HL-60 (cell line): ENCODE data around the gene AFG3L2.

Experiments
- DNase-seq, 2 experiments: peaks; one replicate each; pipeline ENCODE4 v3.0.0-alpha.2; 2010 to 2020; ENCODE audit warnings: low read depth in 1 of 2, low spot score in 1 of 2
- H3K27ac ChIP-seq: fragments of 250-450 bp; sonication (Bioruptor Pico); replicated peaks from 2 replicates; pipeline ENCODE4 v1.5.1; 2020; ENCODE audit warnings: mild to moderate bottlenecking, moderate library complexity
- H3K27me3 ChIP-seq: fragments of 250-450 bp; sonication (Bioruptor Pico); 2 replicates; pipeline ENCODE4 v1.5.1; 2021; ENCODE audit warnings: mild to moderate bottlenecking, moderate library complexity; ENCODE audit not compliant: insufficient read depth, poor library complexity, severe bottlenecking
- H3K4me3 ChIP-seq: replicated peaks from 2 replicates; pipeline ENCODE4 v1.5.1; 2011; ENCODE audit warnings: mild to moderate bottlenecking, control low read depth, low read length; ENCODE audit not compliant: insufficient read depth
- GABPA ChIP-seq: IDR thresholded peaks from 2 replicates; pipeline ENCODE4 v1.6.1; 2012; ENCODE audit warnings: low read depth
- POLR2AphosphoS5 ChIP-seq: IDR thresholded peaks from 2 replicates; pipeline ENCODE4 v1.6.1; 2012; ENCODE audit warnings: low read depth
- REST ChIP-seq: IDR thresholded peaks from 2 replicates; pipeline ENCODE4 v1.6.1; 2012; ENCODE audit warnings: low read depth; ENCODE audit not compliant: insufficient replicate concordance
- SPI1 ChIP-seq: IDR thresholded peaks from 2 replicates; pipeline ENCODE4 v1.6.1; 2012; ENCODE audit warnings: low read depth, mild to moderate bottlenecking, borderline replicate concordance
- TF ChIP-seq, protein P1 (sequence below): IDR thresholded peaks from one replicate; pipeline ENCODE4 v1.5.1; 2011; ENCODE audit warnings: low read length, control low read depth, inconsistent platforms; ENCODE audit not compliant: insufficient read depth

Gene AFG3L2

GRCh38 chr18:12309683-12310198 lies 67.3 kb downstream of the AFG3L2 start:
- TF ChIP-seq REST (no peak), GABPA (no peak), SPI1 (no peak), POLR2AphosphoS5 (no peak)
- TF ChIP-seq, protein P1, sequence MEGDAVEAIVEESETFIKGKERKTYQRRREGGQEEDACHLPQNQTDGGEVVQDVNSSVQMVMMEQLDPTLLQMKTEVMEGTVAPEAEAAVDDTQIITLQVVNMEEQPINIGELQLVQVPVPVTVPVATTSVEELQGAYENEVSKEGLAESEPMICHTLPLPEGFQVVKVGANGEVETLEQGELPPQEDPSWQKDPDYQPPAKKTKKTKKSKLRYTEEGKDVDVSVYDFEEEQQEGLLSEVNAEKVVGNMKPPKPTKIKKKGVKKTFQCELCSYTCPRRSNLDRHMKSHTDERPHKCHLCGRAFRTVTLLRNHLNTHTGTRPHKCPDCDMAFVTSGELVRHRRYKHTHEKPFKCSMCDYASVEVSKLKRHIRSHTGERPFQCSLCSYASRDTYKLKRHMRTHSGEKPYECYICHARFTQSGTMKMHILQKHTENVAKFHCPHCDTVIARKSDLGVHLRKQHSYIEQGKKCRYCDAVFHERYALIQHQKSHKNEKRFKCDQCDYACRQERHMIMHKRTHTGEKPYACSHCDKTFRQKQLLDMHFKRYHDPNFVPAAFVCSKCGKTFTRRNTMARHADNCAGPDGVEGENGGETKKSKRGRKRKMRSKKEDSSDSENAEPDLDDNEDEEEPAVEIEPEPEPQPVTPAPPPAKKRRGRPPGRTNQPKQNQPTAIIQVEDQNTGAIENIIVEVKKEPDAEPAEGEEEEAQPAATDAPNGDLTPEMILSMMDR, result no peak
- no peak overlapping the region for H3K27ac ChIP-seq
- no peak overlapping the region for H3K4me3 ChIP-seq
- peaks cover 37% of the 10 kb centered on the region for H3K27me3 ChIP-seq
- no peak for DNase-seq

GRCh38 chr18:12308386-12309100 lies 68.5 kb downstream of the AFG3L2 start:
- TF ChIP-seq REST (no peak), SPI1 (no peak; the same call in 1 of the 2 replicates), POLR2AphosphoS5 (no peak), GABPA (no peak)
- TF ChIP-seq, protein P1, result no peak
- peaks cover 37% of the 10 kb centered on the region for H3K27me3 ChIP-seq
- peak; percentile 46 for DNase-seq
- H3K27ac ChIP-seq, result no peak overlapping the region
- peak overlapping the region; percentile 32 for H3K4me3 ChIP-seq

DNA sequence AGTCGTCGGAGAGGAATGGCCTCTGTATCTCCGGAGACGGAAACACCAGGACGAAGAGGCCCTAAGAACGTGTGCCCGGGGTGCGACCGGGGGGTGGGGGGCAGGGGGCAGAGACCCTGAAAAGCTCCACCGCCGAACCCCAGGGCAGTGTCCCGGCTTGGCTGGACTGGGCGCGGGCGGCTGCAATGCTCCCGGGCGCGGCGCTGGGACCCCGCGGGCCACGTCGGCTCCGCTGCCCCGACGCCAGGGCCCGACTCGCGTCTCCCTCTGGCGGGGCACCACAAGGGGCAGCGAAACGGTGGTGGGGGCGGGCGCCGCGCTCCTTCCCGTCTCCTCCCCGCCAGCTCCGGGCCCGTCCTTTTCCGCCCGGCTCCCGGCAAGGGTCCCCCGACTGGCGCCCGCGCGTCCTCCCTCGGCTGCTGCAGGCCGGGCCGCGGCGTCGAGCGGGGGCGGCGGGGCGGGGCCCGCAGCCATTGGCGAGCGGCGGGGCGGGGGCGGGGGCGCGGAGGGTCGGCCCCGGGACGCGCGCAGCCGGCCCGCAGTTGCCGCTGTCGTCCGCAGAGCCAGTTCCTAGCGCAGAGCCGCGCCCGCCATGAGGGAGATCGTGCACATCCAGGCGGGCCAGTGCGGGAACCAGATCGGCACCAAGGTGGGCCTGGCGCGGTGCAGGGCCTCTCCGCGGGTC lies 69.2 kb downstream of the AFG3L2 start, which contains the start of gene TUBB6:
Gene TUBB6, plus strand, starts transcription at position 541 of the 685 bp plus-strand sequence. Its CDS starts 52 bp downstream, at position 593.
- H3K4me3 ChIP-seq, result peak within 1 kb of the TSS; percentile 32
- no peak for TF ChIP-seq REST
- no peak for TF ChIP-seq SPI1
- TF ChIP-seq POLR2AphosphoS5, result no peak
- TF ChIP-seq GABPA, result no peak
- TF ChIP-seq, protein P1, result no peak
- no peak within 1 kb of the TSS for H3K27ac ChIP-seq
- H3K27me3 ChIP-seq, result peaks cover 37% of the 10 kb centered on the region
- no peak for DNase-seq
